Vagina (tissue), 2 donors: ENCODE measurements around the gene DNAJC5. TPM values are rescaled to one million over a fixed set of nuclear protein-coding genes. Genes with fewer than 3 reads are reported as not detected.
A peak's percentile ranks its signal among the peaks of the same experiment; 100 is the strongest.

Experiments
- DNase-seq, 2 donors: peaks; one replicate each; pipeline ENCODE4 v3.0.0-alpha.2; 2017; ENCODE audit errors: extremely low spot score in 2 of 2
- H3K27ac ChIP-seq: fragments of 200-600 bp; sonication (generic); one replicate; pipeline ENCODE4 v1.5.1; 2019
- H3K27me3 ChIP-seq: fragments of 200-600 bp; sonication (generic); one replicate; pipeline ENCODE4 v1.5.1; 2019
- H3K36me3 ChIP-seq, 2 donors: fragments of 200-600 bp; sonication (generic); one replicate each; pipeline ENCODE4 v1.5.1; 2017 to 2019
- H3K4me1 ChIP-seq: fragments of 200-600 bp; sonication (generic); one replicate; pipeline ENCODE4 v1.5.1; 2019
- H3K4me3 ChIP-seq, 2 donors: fragments of 200-600 bp; sonication (generic); 1 replicate in 1 of 2; 2 replicates in 1 of 2; pipeline ENCODE4 v1.5.1; 2016 to 2019
- H3K9me3 ChIP-seq: fragments of 200-600 bp; sonication (generic); one replicate; pipeline ENCODE4 v1.5.1; 2019
- POLR2A ChIP-seq, 2 donors: fragments of 450-650 bp; IDR thresholded peaks; one replicate each; pipeline ENCODE4 v1.6.1; 2017; ENCODE audit warnings: antibody characterized with exemption in 2 of 2, mild to moderate bottlenecking in 2 of 2, moderate library complexity in 2 of 2
- POLR2AphosphoS5 ChIP-seq, 2 donors: sonication (generic); formaldehyde crosslinking; IDR thresholded peaks; one replicate each; pipeline ENCODE4 v1.9.0; 2017; ENCODE audit warnings: antibody characterized with exemption in 2 of 2, mild to moderate bottlenecking in 2 of 2, low read depth in 1 of 2; ENCODE audit not compliant: insufficient read depth in 1 of 2
- intact Hi-C: fragments of 100-400 bp; cut with DNase I; formaldehyde crosslinking; loops from one replicate; pipeline ENCODE4 v1.15.1; 2023
- total RNA-seq: library from RNA; depleted of rRNA; stranded (reverse); fragments of >200 nt; gene quantifications from one replicate; pipeline ENCODE4 v1.2.3, GENCODE V29; 2016
- TF ChIP-seq, protein P1 (sequence below), 3 experiments: fragments of 450-650 bp in 2 of 3; fragments of 200-600 bp in 1 of 3; sonication (generic) in 1 of 3; IDR thresholded peaks; one replicate each; pipeline ENCODE4 v1.5.1; 2017 to 2019; ENCODE audit warnings: antibody characterized with exemption in 3 of 3, mild to moderate bottlenecking in 2 of 3, moderate library complexity in 2 of 3

Gene DNAJC5
- total RNA-seq, 1 donor from 2014 or later, result 25.8 TPM

DNA sequence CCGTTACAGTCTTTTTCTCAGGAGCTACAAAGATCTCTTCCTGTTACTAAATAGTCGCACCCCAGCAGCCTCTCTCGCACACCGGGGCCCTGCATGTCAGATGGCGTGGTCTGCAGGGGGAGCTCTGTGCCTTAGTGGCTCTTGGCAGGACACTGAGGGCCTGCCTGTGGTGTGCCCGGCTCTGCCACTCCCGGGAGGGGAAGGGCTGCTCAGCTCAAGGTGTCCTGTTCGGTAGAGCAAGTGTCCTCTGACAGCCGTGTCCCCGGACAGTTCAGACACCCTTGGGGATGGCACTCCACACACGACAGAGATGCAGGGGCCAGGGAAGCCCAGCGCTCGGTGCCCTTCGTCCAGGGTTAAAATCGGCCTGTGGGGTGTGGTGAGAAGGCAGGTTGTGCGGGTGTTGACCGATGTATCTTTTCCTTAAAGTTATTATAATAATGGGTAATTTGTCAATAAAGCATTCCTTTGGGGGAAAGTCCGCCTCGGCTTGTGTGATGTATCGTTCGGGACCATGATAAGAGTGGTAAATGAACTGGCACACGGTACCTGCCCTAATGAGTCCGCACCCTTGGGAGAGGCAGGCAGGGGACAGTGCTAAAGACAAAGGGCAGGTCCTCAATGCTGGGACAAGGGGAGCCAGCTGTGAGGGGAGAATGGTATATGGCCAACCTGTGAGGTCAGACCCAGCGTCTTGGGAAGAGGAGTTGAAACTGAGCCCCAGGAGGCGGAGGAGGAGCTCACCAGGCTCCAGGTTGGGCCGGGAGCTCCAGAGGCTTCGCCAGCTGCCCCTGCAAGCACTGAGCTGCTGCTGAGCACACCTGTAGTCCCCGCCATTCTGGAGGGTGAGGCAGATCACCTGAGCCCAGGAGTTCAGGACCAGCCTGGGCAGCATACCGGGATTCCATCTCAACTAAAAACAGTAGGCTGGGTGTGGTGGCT lies 3.6 kb upstream of the DNAJC5 start:
- H3K4me1 ChIP-seq, result peaks cover 31% of the 10 kb centered on the region
- H3K9me3 ChIP-seq, result no peaks in the 10 kb centered on the region
- peak overlapping the region; percentile 24 for H3K27ac ChIP-seq
- peaks cover 0 to 20% of the 10 kb centered on the region in 2 donors for H3K36me3 ChIP-seq
- DNase-seq, result no peak
- intact Hi-C loops, result no loop called here
- no peak overlapping the region for H3K4me3 ChIP-seq
- TF ChIP-seq POLR2A (IDR thresholded peaks at IDR 0.05) (no peak), POLR2AphosphoS5 (IDR thresholded peaks at IDR 0.05; ENCODE audit: insufficient read depth in 1 of 2, low read depth in 1 of 2) (no peak)
- TF ChIP-seq, protein P1, sequence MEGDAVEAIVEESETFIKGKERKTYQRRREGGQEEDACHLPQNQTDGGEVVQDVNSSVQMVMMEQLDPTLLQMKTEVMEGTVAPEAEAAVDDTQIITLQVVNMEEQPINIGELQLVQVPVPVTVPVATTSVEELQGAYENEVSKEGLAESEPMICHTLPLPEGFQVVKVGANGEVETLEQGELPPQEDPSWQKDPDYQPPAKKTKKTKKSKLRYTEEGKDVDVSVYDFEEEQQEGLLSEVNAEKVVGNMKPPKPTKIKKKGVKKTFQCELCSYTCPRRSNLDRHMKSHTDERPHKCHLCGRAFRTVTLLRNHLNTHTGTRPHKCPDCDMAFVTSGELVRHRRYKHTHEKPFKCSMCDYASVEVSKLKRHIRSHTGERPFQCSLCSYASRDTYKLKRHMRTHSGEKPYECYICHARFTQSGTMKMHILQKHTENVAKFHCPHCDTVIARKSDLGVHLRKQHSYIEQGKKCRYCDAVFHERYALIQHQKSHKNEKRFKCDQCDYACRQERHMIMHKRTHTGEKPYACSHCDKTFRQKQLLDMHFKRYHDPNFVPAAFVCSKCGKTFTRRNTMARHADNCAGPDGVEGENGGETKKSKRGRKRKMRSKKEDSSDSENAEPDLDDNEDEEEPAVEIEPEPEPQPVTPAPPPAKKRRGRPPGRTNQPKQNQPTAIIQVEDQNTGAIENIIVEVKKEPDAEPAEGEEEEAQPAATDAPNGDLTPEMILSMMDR (IDR thresholded peaks at IDR 0.05), result no peak
- no peaks in the 10 kb centered on the region for H3K27me3 ChIP-seq

DNA sequence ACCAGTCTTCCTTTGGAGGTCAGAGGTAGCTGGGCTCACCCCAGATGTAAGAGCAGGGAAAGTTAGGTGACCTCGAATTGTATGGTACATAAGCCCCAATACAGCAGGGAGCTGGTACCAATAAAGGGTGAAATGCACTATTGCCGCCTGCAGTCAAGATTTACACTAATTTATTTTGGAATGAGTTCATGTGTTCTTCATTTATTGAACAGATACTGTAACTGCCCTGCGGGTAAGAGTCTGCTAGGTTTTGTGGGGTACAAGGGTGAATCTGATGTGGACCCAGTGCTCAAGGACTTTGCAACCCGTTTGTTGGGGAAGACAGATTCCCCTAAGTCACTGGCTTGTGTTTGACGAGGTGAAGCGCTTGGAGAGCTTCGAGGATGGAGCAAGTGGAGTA lies 2.5 kb upstream of the DNAJC5 start:
- Histone ChIP-seq H3K36me3 (peaks cover 0 to 14% of the 10 kb centered on the region in 2 donors), H3K9me3 (no peaks in the 10 kb centered on the region), H3K27ac (no peak overlapping the region), H3K4me1 (peaks cover 42% of the 10 kb centered on the region), H3K4me3 (no peak overlapping the region), H3K27me3 (no peaks in the 10 kb centered on the region)
- no peak for DNase-seq
- TF ChIP-seq POLR2AphosphoS5 (IDR thresholded peaks at IDR 0.05; ENCODE audit: insufficient read depth in 1 of 2, low read depth in 1 of 2) (no peak), POLR2A (IDR thresholded peaks at IDR 0.05) (no peak)
- TF ChIP-seq, protein P1 (IDR thresholded peaks at IDR 0.05), result no peak
- intact Hi-C loops, result no loop called here

DNA sequence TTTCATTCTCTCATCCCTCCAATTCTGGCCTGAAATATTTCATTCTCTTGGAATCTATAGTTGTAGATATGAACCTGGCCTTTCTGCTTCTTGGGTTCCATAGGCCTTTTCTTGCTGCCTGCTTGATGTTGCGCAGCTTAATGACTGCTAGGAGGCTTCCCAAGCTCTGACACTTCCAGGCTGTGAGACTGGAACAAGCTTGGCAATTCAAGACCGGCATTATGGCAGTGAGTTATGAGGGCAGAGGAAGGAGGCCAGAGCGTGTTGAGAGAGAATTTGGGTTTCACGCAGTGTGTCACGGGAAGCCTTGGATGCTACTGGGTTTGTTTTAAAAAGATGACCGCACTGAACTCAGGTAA lies 948 bp upstream of the DNAJC5 start:
- TF ChIP-seq, protein P1 (IDR thresholded peaks at IDR 0.05), result no peak
- no peak for TF ChIP-seq POLR2AphosphoS5 (IDR thresholded peaks at IDR 0.05; ENCODE audit: insufficient read depth in 1 of 2, low read depth in 1 of 2)
- no peak for TF ChIP-seq POLR2A (IDR thresholded peaks at IDR 0.05)
- H3K4me1 ChIP-seq, result peaks cover 46% of the 10 kb centered on the region
- H3K4me3 ChIP-seq, result peak overlapping the region; percentile 57 to 66
- intact Hi-C loops, result no loop called here
- H3K27me3 ChIP-seq, result no peaks in the 10 kb centered on the region
- H3K36me3 ChIP-seq, result peaks cover 0 to 8% of the 10 kb centered on the region in 2 donors
- no peak for DNase-seq
- H3K27ac ChIP-seq, result peak overlapping the region; percentile 61
- no peaks in the 10 kb centered on the region for H3K9me3 ChIP-seq

DNA sequence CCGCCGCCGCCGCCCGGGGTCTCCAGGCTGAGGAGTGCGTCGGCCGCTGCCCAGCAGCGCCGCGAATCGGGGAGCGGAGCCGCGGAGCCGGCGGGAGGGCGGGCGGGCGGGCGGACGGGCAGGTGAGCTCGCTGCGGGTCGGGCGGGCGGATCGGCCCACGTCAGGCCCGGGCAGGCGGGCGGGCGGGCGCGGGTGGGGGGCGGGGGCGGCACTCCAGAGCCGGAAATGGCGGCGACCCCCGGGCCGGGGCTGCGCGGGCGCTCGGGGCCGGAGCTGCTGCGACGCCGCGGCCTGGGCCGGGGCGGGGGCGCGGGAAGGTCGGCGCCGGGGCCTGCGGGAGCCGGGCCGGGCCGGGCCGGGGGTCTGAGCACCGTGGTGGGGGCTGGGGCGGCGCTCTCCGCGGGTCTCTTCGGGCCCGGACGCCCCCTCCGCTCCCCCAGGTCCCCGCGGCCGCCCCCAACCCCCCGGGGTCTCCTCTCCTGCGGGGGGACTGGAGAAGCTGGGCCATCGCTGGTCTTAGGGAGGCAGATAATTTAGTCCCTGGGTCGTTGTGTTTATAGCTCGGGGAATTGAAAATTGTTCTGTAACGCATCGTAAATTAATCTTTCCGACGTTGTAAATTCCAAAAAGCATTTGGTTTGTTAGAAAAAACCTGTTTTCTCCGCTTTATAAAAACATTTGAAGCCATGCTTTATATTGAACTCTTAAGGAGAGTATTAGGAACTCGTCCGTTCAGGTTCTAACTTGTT lies 451 bp downstream of the DNAJC5 start:
- H3K4me3 ChIP-seq, result peak overlapping the region; percentile 57 to 66
- no peak for TF ChIP-seq POLR2AphosphoS5 (IDR thresholded peaks at IDR 0.05; ENCODE audit: insufficient read depth in 1 of 2, low read depth in 1 of 2)
- TF ChIP-seq, protein P1 (IDR thresholded peaks at IDR 0.05), result no peak
- no peak for TF ChIP-seq POLR2A (IDR thresholded peaks at IDR 0.05)
- peaks cover 0 to 8% of the 10 kb centered on the region in 2 donors for H3K36me3 ChIP-seq
- no peak for DNase-seq
- intact Hi-C loops, result no loop called here
- peaks cover 38% of the 10 kb centered on the region for H3K4me1 ChIP-seq
- no peaks in the 10 kb centered on the region for H3K9me3 ChIP-seq
- no peaks in the 10 kb centered on the region for H3K27me3 ChIP-seq
- H3K27ac ChIP-seq, result peak overlapping the region; percentile 61
